H1 (cell line): ENCODE results near the gene FOXD4L6. TPM values are rescaled to one million over a fixed set of nuclear protein-coding genes. Genes with fewer than 3 reads are reported as not detected.
"Not testable (repeated sequence)": the region's sequence is repeated elsewhere in the genome, so short reads cannot be mapped to it uniquely, and the experiment has no call there.

ENCODE experiments used
- CTCF ChIA-PET: fragments of 300-600 bp; sonication (Branson Sonifier 250); formaldehyde crosslinking; loops from one replicate; lab custom pipeline; 2021; ENCODE audit not compliant: partially characterized antibody; lab: Charles Lee
- POLR2A ChIA-PET: fragments of 300-600 bp; sonication (Branson Sonifier 250); formaldehyde crosslinking; loops from one replicate; lab custom pipeline; 2021; ENCODE audit warnings: inconsistent platforms; ENCODE audit not compliant: partially characterized antibody; lab: Charles Lee
- DNase-seq, 2 experiments: peaks; one replicate each; pipeline versions ENCODE4 v3.0.0 to v3.0.0-alpha.2; 2010 to 2022; ENCODE audit warnings: low spot score in 2 of 2, low read depth in 1 of 2, mixed read lengths in 1 of 2
- FAIRE-seq: peaks from 2 replicates; lab custom pipeline; 2011; peaks lifted over from hg19 to GRCh38; lab: Jason Lieb, UNC
- H2AFZ ChIP-seq: 2 replicates; pipeline ENCODE4 v1.8.1; 2012; ENCODE audit warnings: low read length, inconsistent platforms
- H2AK5ac ChIP-seq: 2 replicates; pipeline ENCODE4 v1.6.1; 2013; ENCODE audit warnings: low read depth, low read length
- H2BK120ac ChIP-seq: replicated peaks from 2 replicates; pipeline ENCODE3; 2013; ENCODE audit warnings: low read depth, low read length, inconsistent platforms
- H2BK12ac ChIP-seq: 2 replicates; pipeline ENCODE4 v1.6.1; 2013; ENCODE audit warnings: low read depth, low read length
- H2BK15ac ChIP-seq: 2 replicates; pipeline ENCODE4 v1.6.1; 2013; ENCODE audit warnings: low read length
- H2BK20ac ChIP-seq: 2 replicates; pipeline ENCODE4 v1.6.1; 2013; ENCODE audit warnings: low read length
- H2BK5ac ChIP-seq: 2 replicates; pipeline ENCODE4 v1.6.1; 2013; ENCODE audit warnings: low read depth, low read length
- H3K14ac ChIP-seq: 2 replicates; pipeline ENCODE4 v1.6.1; 2013; ENCODE audit warnings: inconsistent platforms; ENCODE audit not compliant: insufficient read length
- H3K18ac ChIP-seq: 2 replicates; pipeline ENCODE4 v1.6.1; 2013; ENCODE audit warnings: low read length; ENCODE audit errors: extremely low read depth
- H3K23ac ChIP-seq: 2 replicates; pipeline ENCODE4 v1.6.1; 2013; ENCODE audit warnings: inconsistent platforms; ENCODE audit not compliant: insufficient read length
- H3K23me2 ChIP-seq: 2 replicates; pipeline ENCODE4 v1.6.1; 2013; ENCODE audit warnings: low read depth, low read length
- H3K27ac ChIP-seq: 2 replicates; pipeline ENCODE4 v1.6.1; 2011; ENCODE audit warnings: low read depth, low read length, inconsistent platforms
- H3K27me3 ChIP-seq, 4 experiments: replicated peaks in 1 of 4; 1 replicate in 1 of 4; 2 replicates in 3 of 4; pipeline versions ENCODE4 v1.6.1 to v1.8.1; 2011 to 2013; ENCODE audit warnings: low read length in 3 of 4, mild to moderate bottlenecking in 3 of 4, inconsistent platforms in 2 of 4, mixed read lengths in 2 of 4, moderate library complexity in 1 of 4; ENCODE audit not compliant: control insufficient read depth in 3 of 4, insufficient read depth in 3 of 4; ENCODE audit errors: extremely low read depth in 1 of 4
- H3K36me3 ChIP-seq, 4 experiments: 2 replicates each; pipeline versions ENCODE4 v1.6.1 to v1.8.1; 2011 to 2013; ENCODE audit warnings: mild to moderate bottlenecking in 4 of 4, low read length in 3 of 4, moderate library complexity in 2 of 4, control low read depth in 1 of 4, inconsistent platforms in 1 of 4; ENCODE audit not compliant: insufficient read depth in 4 of 4, control insufficient read depth in 2 of 4
- H3K4ac ChIP-seq: replicated peaks from 2 replicates; pipeline ENCODE3; 2013; ENCODE audit warnings: low read length, low read depth, mixed read lengths, inconsistent platforms; ENCODE audit not compliant: insufficient read length
- H3K4me1 ChIP-seq, 4 experiments: replicated peaks in 1 of 4; 1 replicate in 1 of 4; 2 replicates in 3 of 4; pipeline versions ENCODE4 v1.6.1 to v1.8.1; 2011 to 2013; ENCODE audit warnings: low read length in 3 of 4, inconsistent platforms in 2 of 4, mixed read lengths in 1 of 4; ENCODE audit not compliant: insufficient read depth in 4 of 4, control insufficient read depth in 3 of 4
- H3K4me2 ChIP-seq, 2 experiments: 2 replicates each; pipeline versions ENCODE4 v1.6.1 to v1.8.1; 2011 to 2013; ENCODE audit warnings: low read depth in 2 of 2, low read length in 2 of 2, control low read depth in 1 of 2, inconsistent platforms in 1 of 2, mild to moderate bottlenecking in 1 of 2; ENCODE audit not compliant: insufficient read depth in 1 of 2
- H3K4me3 ChIP-seq, 4 experiments: fragments of 200-600, 300-600 bp in 1 of 4; sonication (generic), shearing (Covaris generic), sonication (Bioruptor Twin) in 1 of 4; 2 replicates each; pipeline versions ENCODE4 v1.5.1 to v1.8.1; 2011 to 2016; ENCODE audit warnings: low read length in 4 of 4, low read depth in 3 of 4, control low read depth in 2 of 4, inconsistent platforms in 2 of 4, mild to moderate bottlenecking in 2 of 4, mixed read lengths in 1 of 4, moderate library complexity in 1 of 4; ENCODE audit not compliant: insufficient read depth in 2 of 4; ENCODE audit errors: extremely low read depth in 1 of 4
- H3K56ac ChIP-seq: replicated peaks from 2 replicates; pipeline ENCODE3; 2013; ENCODE audit warnings: low read depth, mild to moderate bottlenecking, mixed read lengths, low read length, inconsistent platforms; ENCODE audit not compliant: insufficient read length
- H3K79me1 ChIP-seq: 2 replicates; pipeline ENCODE4 v1.6.1; 2013; ENCODE audit warnings: low read depth, low read length, control low read depth
- H3K79me2 ChIP-seq, 2 experiments: 2 replicates each; pipeline versions ENCODE4 v1.6.1 to v1.8.1; 2012 to 2013; ENCODE audit warnings: low read length in 2 of 2, mild to moderate bottlenecking in 2 of 2, inconsistent platforms in 1 of 2; ENCODE audit not compliant: insufficient read depth in 2 of 2, control insufficient read depth in 1 of 2
- H3K9ac ChIP-seq, 4 experiments: replicated peaks in 1 of 4; 1 replicate in 1 of 4; 2 replicates in 3 of 4; pipeline versions ENCODE4 v1.6.1 to v1.8.1; 2011 to 2013; ENCODE audit warnings: low read depth in 3 of 4, low read length in 3 of 4, control low read depth in 2 of 4, mild to moderate bottlenecking in 2 of 4, moderate library complexity in 2 of 4, inconsistent platforms in 1 of 4; ENCODE audit errors: extremely low read depth in 1 of 4
- H3K9me3 ChIP-seq, 2 experiments: 2 replicates each; pipeline versions ENCODE4 v1.6.1 to v1.8.1; 2012 to 2013; ENCODE audit warnings: mild to moderate bottlenecking in 2 of 2, moderate library complexity in 2 of 2, control low read depth in 1 of 2, inconsistent platforms in 1 of 2, low read depth in 1 of 2, low read length in 1 of 2, mixed read lengths in 1 of 2; ENCODE audit not compliant: insufficient read depth in 2 of 2
- H4K20me1 ChIP-seq, 2 experiments: replicated peaks in 1 of 2; 2 replicates each; pipeline versions ENCODE3 to v1.8.1; 2011 to 2013; ENCODE audit warnings: inconsistent platforms in 2 of 2, low read length in 2 of 2, mild to moderate bottlenecking in 1 of 2; ENCODE audit not compliant: insufficient read depth in 2 of 2, control insufficient read depth in 1 of 2
- H4K5ac ChIP-seq: 2 replicates; pipeline ENCODE4 v1.6.1; 2013; ENCODE audit warnings: low read length, low read depth, mixed read lengths, inconsistent platforms; ENCODE audit not compliant: insufficient read length
- H4K8ac ChIP-seq: 2 replicates; pipeline ENCODE4 v1.8.0; 2013; ENCODE audit warnings: mild to moderate bottlenecking, moderate library complexity, low read length, inconsistent platforms; ENCODE audit not compliant: insufficient read depth; ENCODE audit errors: extremely low read depth
- H4K91ac ChIP-seq: replicated peaks from 2 replicates; pipeline ENCODE3; 2013; ENCODE audit warnings: low read length, mixed read lengths, inconsistent platforms; ENCODE audit not compliant: insufficient read length
- WGBS, 2 experiments: shearing (Covaris generic) in 1 of 2; methylation state at CpG; one replicate each; pipeline versions ENCODE4 v1.1.6 to v1.1.7; 2013 to 2015; ENCODE audit warnings: low lambda C conversion rate in 2 of 2, mixed read lengths in 2 of 2, inconsistent platforms in 1 of 2, low coverage in 1 of 2, missing lambda C conversion rate in 1 of 2; ENCODE audit not compliant: insufficient replicate concordance in 2 of 2, insufficient coverage in 1 of 2, insufficient read length in 1 of 2; ENCODE audit errors: extremely low coverage in 1 of 2, missing lambda C conversion rate in 1 of 2; 5-methylcytosine and 5-hydroxymethylcytosine counted together
- polyA plus RNA-seq, 7 experiments: library from polyadenylated mRNA; depleted of rRNA in 3 of 7; stranded (reverse) in 5 of 7; unstranded in 2 of 7; fragments of >200 nt in 5 of 7; fragments of 200-250 nt in 2 of 7; gene quantifications; 1 replicate in 5 of 7; 2 replicates in 1 of 7; 4 replicates in 1 of 7; pipeline versions ENCODE4 v1.2.1 to v1.2.3, GENCODE V29; 2011 to 2013; ENCODE audit warnings: missing spikeins in 2 of 7, mixed read lengths in 2 of 7
- total RNA-seq: library from RNA; stranded (reverse); fragmentation: NEBNext Ultra II Directional; extraction: Animal tissue kit (Norgen Biotek cat#: 25700); gene quantifications from 2 replicates; pipeline ENCODE4 v1.2.1, GENCODE V29; 2021

FOXD4L6 gene
- total and polyA plus RNA-seq, 2 of the 8 experiments (the other 6 are each of a cell fraction or from before 2014, with no cell fraction given) = 0.13 TPM; not detected in 1

- H2BK120ac ChIP-seq, POLR2A ChIA-PET, DNase-seq, H3K56ac ChIP-seq, H2AK5ac ChIP-seq, H3K23ac ChIP-seq, H3K4ac ChIP-seq, H3K79me2 ChIP-seq, H3K27me3 ChIP-seq, H3K18ac ChIP-seq, H3K23me2 ChIP-seq, H2BK5ac ChIP-seq, H3K9ac ChIP-seq, H3K9me3 ChIP-seq, H3K27ac ChIP-seq, H4K91ac ChIP-seq, H4K8ac ChIP-seq, H4K20me1 ChIP-seq, H4K5ac ChIP-seq, H2BK20ac ChIP-seq, H2BK12ac ChIP-seq, H3K4me2 ChIP-seq, H3K4me3 ChIP-seq, H3K14ac ChIP-seq, H3K36me3 ChIP-seq, H2AFZ ChIP-seq, H3K4me1 ChIP-seq, FAIRE-seq, H3K79me1 ChIP-seq, H2BK15ac ChIP-seq, CTCF ChIA-PET: not testable (repeated sequence)
- 77% methylated on average over 5 of the region's 7 CpGs; no CpG with 5 or more reads in 1 of the 2 experiments for WGBS, 2 experiments
Measured at GRCh38 chr9:41100508-41100907, 28.0 kb downstream of the FOXD4L6 start.

DNA sequence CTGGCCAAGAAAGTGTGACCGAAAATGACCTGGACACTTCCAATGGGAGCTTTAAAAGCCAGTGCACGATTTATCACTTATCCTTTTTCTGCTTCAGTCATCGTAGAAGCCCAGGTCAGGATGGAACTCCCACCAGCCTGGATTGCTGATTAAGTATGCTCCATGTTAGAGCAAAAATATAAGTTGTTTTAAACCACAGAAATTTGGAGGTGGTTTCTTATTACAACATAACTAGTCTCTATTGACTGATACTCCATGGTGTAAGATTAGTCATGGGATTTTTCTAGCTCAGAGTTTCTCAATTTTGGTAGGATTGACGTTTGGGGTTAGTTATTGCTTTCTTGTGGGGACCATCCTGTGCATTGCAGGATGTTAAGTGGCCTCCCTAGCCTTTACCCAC, 29.7 kb downstream of the FOXD4L6 start:
- H3K14ac ChIP-seq, H3K23ac ChIP-seq, H4K5ac ChIP-seq, H3K9me3 ChIP-seq, H2AK5ac ChIP-seq, H3K27ac ChIP-seq, H3K27me3 ChIP-seq, H4K8ac ChIP-seq, CTCF ChIA-PET, H2BK20ac ChIP-seq, H3K56ac ChIP-seq, H2BK120ac ChIP-seq, FAIRE-seq, POLR2A ChIA-PET, H2BK12ac ChIP-seq, H3K23me2 ChIP-seq, H3K79me1 ChIP-seq, H4K20me1 ChIP-seq, DNase-seq, H3K79me2 ChIP-seq, H3K4ac ChIP-seq, H3K36me3 ChIP-seq, H2BK5ac ChIP-seq, H3K4me1 ChIP-seq, H3K4me2 ChIP-seq, H4K91ac ChIP-seq, H3K9ac ChIP-seq, H3K4me3 ChIP-seq, H2AFZ ChIP-seq, H2BK15ac ChIP-seq, H3K18ac ChIP-seq: not testable (repeated sequence)
- WGBS, 2 experiments = 82% methylated on average over 4 of the region's 4 CpGs; no CpG with 5 or more reads in 1 of the 2 experiments
